ENCODE data around the gene PSMD9. TPM values are rescaled to one million over a fixed set of nuclear protein-coding genes. Genes with fewer than 3 reads are reported as not detected.

Gene PSMD9
- total and polyA plus RNA-seq, 10 of the 15 experiments (the other 5 are each of a cell fraction or from before 2014, with no cell fraction given): 14.6 to 152 (median 58.1) TPM

GRCh38 chr12:121861636-121862254 is 26.8 kb upstream of the PSMD9 start:
- RAD21 ChIA-PET (ENCODE audit: unreplicated experiment): no interaction called here
- no peak for ATAC-seq
- Histone ChIP-seq H3K4me3 (no peak overlapping the region), H2AFZ (ENCODE audit: control insufficient read depth, low read depth, low read length) (no peak overlapping the region), H3K9me3 (replicated peaks; ENCODE audit: control insufficient read depth, insufficient read depth, low read length) (no peaks in the 10 kb centered on the region), H4K20me1 (ENCODE audit: control insufficient read depth, insufficient read depth) (no peaks in the 10 kb centered on the region), H3K79me2 (ENCODE audit: control insufficient read depth, insufficient read depth, low read length) (no peaks in the 10 kb centered on the region), H3K27me3 (replicated peaks in 1 of 2; ENCODE audit: control insufficient read depth in 2 of 2, insufficient read depth in 2 of 2, low read length in 1 of 2) (no peaks in the 10 kb centered on the region; a peak in 1 of 4 replicates), H3K9ac (ENCODE audit: control insufficient read depth, insufficient read depth, low read length) (no peak overlapping the region), H3K27ac (ENCODE audit: control insufficient read depth, insufficient read depth) (no peak overlapping the region), H3K36me3 (ENCODE audit: control insufficient read depth in 2 of 2, insufficient read depth in 2 of 2, low read length in 1 of 2) (no peaks in the 10 kb centered on the region), H3K4me1 (ENCODE audit: control insufficient read depth, insufficient read depth, low read length) (no peaks in the 10 kb centered on the region), H3K4me2 (ENCODE audit: control insufficient read depth, insufficient read depth) (no peak overlapping the region)
- DNase-seq (ENCODE audit: low read depth, low spot score): no peak
- in situ Hi-C loops (cut with MboI): no loop called here
- TF ChIP-seq PML (IDR thresholded peaks at IDR 0.05; ENCODE audit: low read length): no peak
- TF ChIP-seq TCF7 (IDR thresholded peaks at IDR 0.05; ENCODE audit: borderline replicate concordance): no peak
- no peak for TF ChIP-seq TBL1XR1 (IDR thresholded peaks at IDR 0.05; ENCODE audit: low read depth, low read length)
- TF ChIP-seq POU2F2 (IDR thresholded peaks at IDR 0.05; ENCODE audit: borderline replicate concordance, low read depth, low read length): no peak
- no peak for TF ChIP-seq ATF3 (IDR thresholded peaks at IDR 0.05; ENCODE audit: borderline replicate concordance, extremely low read depth, low read depth, low read length)
- TF ChIP-seq BRCA1 (IDR thresholded peaks at IDR 0.05; ENCODE audit: low read depth, low read length): no peak
- TF ChIP-seq RAD21 (IDR thresholded peaks at IDR 0.05; ENCODE audit: insufficient read depth, low read depth, low read length): no peak
- TF ChIP-seq ATF7 (IDR thresholded peaks at IDR 0.05; ENCODE audit: low read depth): no peak
- no peak for TF ChIP-seq CHD2 (IDR thresholded peaks at IDR 0.05; ENCODE audit: borderline replicate concordance, low read depth, low read length)
- no peak for TF ChIP-seq HCFC1 (IDR thresholded peaks at IDR 0.05; ENCODE audit: low read length)
- no peak for TF ChIP-seq E2F8 (IDR thresholded peaks at IDR 0.05; ENCODE audit: low read depth, partially characterized antibody)
- no peak for TF ChIP-seq NFIC (IDR thresholded peaks at IDR 0.05; ENCODE audit: low read depth, low read length)
- no TSS peak for BruUV-seq (replicated peaks)
- POLR2A ChIA-PET: no interaction called here
- SMC1A ChIA-PET (ENCODE audit: uncharacterized antibody, unreplicated experiment): interaction anchor here (0.6 to 1.3 kb wide), 3 partner anchors 55 to 804 kb away, joined by 3 read pairs; no protein-coding TSS in a partner anchor
- WGBS (ENCODE audit: insufficient coverage, insufficient replicate concordance, low lambda C conversion rate, missing lambda C conversion rate): 43% methylated on average over 11 of the region's 11 CpGs
- no peak for FAIRE-seq
- CTCF ChIA-PET: interaction anchor here (0.6 to 1.2 kb wide), 3 partner anchors 17 to 68 kb away, joined by 3 to 5 read pairs (median 4); no protein-coding TSS in a partner anchor
- intact Hi-C loops (cut with micrococcal nuclease; ENCODE audit: unreplicated experiment): no loop called here

All from GM12878 (cell line).